BLaER1 (cell line): ENCODE results near the gene MTFR1L.

ENCODE experiments used
- H3K27ac ChIP-seq: shearing (Covaris generic); formaldehyde crosslinking; 2 replicates; pipeline ENCODE4 v1.8.1; 2022
- H3K27me3 ChIP-seq: shearing (Covaris generic); formaldehyde crosslinking; 2 replicates; pipeline ENCODE4 v1.8.1; 2022
- H3K36me3 ChIP-seq: shearing (Covaris generic); formaldehyde crosslinking; 2 replicates; pipeline ENCODE4 v1.8.1; 2022
- H3K4me1 ChIP-seq: shearing (Covaris generic); formaldehyde crosslinking; 2 replicates; pipeline ENCODE4 v1.8.1; 2022
- H3K4me2 ChIP-seq: shearing (Covaris generic); formaldehyde crosslinking; 2 replicates; pipeline ENCODE4 v1.8.1; 2022
- H3K4me3 ChIP-seq: shearing (Covaris generic); formaldehyde crosslinking; 2 replicates; pipeline ENCODE4 v1.8.1; 2022
- H3K9ac ChIP-seq: shearing (Covaris generic); formaldehyde crosslinking; 2 replicates; pipeline ENCODE4 v1.8.1; 2022
- H3K9me3 ChIP-seq: shearing (Covaris generic); formaldehyde crosslinking; 2 replicates; pipeline ENCODE4 v1.8.1; 2022
- H4K20me1 ChIP-seq: shearing (Covaris generic); formaldehyde crosslinking; 2 replicates; pipeline ENCODE4 v1.8.1; 2022
- Cebpa-rat ChIP-seq: shearing (Covaris generic); IDR thresholded peaks from 2 replicates; pipeline ENCODE4 v1.8.1; 2022

The MTFR1L gene

GRCh38 chr1:25819491-25820246 lies at the start of gene MTFR1L:
MTFR1L (plus strand) TSS chr1:25819954; CDS start chr1:25823105, 3,151 bp downstream.
- H3K9me3 ChIP-seq: no peaks in the 10 kb centered on the region
- no peaks in the 10 kb centered on the region for H3K27me3 ChIP-seq
- H3K4me2 ChIP-seq: peak within 1 kb of the TSS; percentile 95
- H3K36me3 ChIP-seq: peaks cover 43% of the 10 kb centered on the region
- H3K27ac ChIP-seq: peak within 1 kb of the TSS; percentile 91
- peaks cover 37% of the 10 kb centered on the region for H3K4me1 ChIP-seq
- H3K9ac ChIP-seq: peak within 1 kb of the TSS; percentile 92
- H3K4me3 ChIP-seq: peak within 1 kb of the TSS; percentile 95
- TF ChIP-seq Cebpa-rat: no peak
- H4K20me1 ChIP-seq: peaks cover 33% of the 10 kb centered on the region

- Histone ChIP-seq H3K9ac (peak overlapping the region; percentile 69), H3K9me3 (no peaks in the 10 kb centered on the region), H3K4me3 (peak overlapping the region; percentile 38; the same call in 1 of the 2 replicates), H3K27me3 (no peaks in the 10 kb centered on the region), H4K20me1 (no peaks in the 10 kb centered on the region), H3K4me2 (peak overlapping the region; percentile 92), H3K27ac (peak overlapping the region; percentile 80), H3K4me1 (peaks cover 85% of the 10 kb centered on the region), H3K36me3 (no peaks in the 10 kb centered on the region)
- TF ChIP-seq Cebpa-rat: no peak
Measured at GRCh38 chr1:25770541-25771220, 49.1 kb upstream of the MTFR1L start.

GRCh38 chr1:25771221-25772114 lies 48.3 kb upstream of the MTFR1L start:
- Histone ChIP-seq H3K4me2 (peak overlapping the region; percentile 92), H3K27me3 (no peaks in the 10 kb centered on the region), H3K9me3 (no peaks in the 10 kb centered on the region), H3K36me3 (no peaks in the 10 kb centered on the region), H3K4me3 (peak overlapping the region; percentile 38; the same call in 1 of the 2 replicates), H3K27ac (peak overlapping the region; percentile 80), H4K20me1 (no peaks in the 10 kb centered on the region), H3K9ac (peak overlapping the region; percentile 69), H3K4me1 (peaks cover 85% of the 10 kb centered on the region)
- no peak for TF ChIP-seq Cebpa-rat

- Histone ChIP-seq H3K4me1 (peaks cover 87% of the 10 kb centered on the region), H3K27me3 (no peaks in the 10 kb centered on the region), H3K9ac (no peak overlapping the region), H4K20me1 (no peaks in the 10 kb centered on the region), H3K27ac (peak overlapping the region; percentile 80; the same call in 1 of the 2 replicates), H3K36me3 (no peaks in the 10 kb centered on the region), H3K4me3 (no peak overlapping the region), H3K4me2 (peak overlapping the region; percentile 92), H3K9me3 (no peaks in the 10 kb centered on the region)
- no peak for TF ChIP-seq Cebpa-rat
Measured at GRCh38 chr1:25772164-25772563, 47.6 kb upstream of the MTFR1L start.

GRCh38 chr1:25772692-25773245 lies 47.0 kb upstream of the MTFR1L start:
- H3K4me1 ChIP-seq: peaks cover 88% of the 10 kb centered on the region
- H3K27ac ChIP-seq: no peak overlapping the region; the same call in 1 of the 2 replicates
- TF ChIP-seq Cebpa-rat: no peak
- H3K4me2 ChIP-seq: peak overlapping the region; percentile 92
- no peaks in the 10 kb centered on the region for H3K9me3 ChIP-seq
- no peaks in the 10 kb centered on the region for H4K20me1 ChIP-seq
- no peaks in the 10 kb centered on the region for H3K27me3 ChIP-seq
- no peak overlapping the region for H3K4me3 ChIP-seq
- no peaks in the 10 kb centered on the region for H3K36me3 ChIP-seq
- no peak overlapping the region for H3K9ac ChIP-seq

GRCh38 chr1:25773441-25774125 lies 46.2 kb upstream of the MTFR1L start:
- TF ChIP-seq Cebpa-rat: no peak
- H3K27ac ChIP-seq: peak overlapping the region; percentile 59; the same call in 1 of the 2 replicates
- H3K36me3 ChIP-seq: no peaks in the 10 kb centered on the region
- no peaks in the 10 kb centered on the region for H3K27me3 ChIP-seq
- H3K4me3 ChIP-seq: no peak overlapping the region
- no peak overlapping the region; the same call in 1 of the 2 replicates for H3K9ac ChIP-seq
- H4K20me1 ChIP-seq: no peaks in the 10 kb centered on the region
- peak overlapping the region; percentile 76 for H3K4me2 ChIP-seq
- H3K9me3 ChIP-seq: no peaks in the 10 kb centered on the region
- peaks cover 94% of the 10 kb centered on the region for H3K4me1 ChIP-seq

GRCh38 chr1:25774206-25774803 lies 45.4 kb upstream of the MTFR1L start:
- H3K9me3 ChIP-seq: no peaks in the 10 kb centered on the region
- H3K27ac ChIP-seq: peak overlapping the region; percentile 59; the same call in 1 of the 2 replicates
- no peaks in the 10 kb centered on the region for H4K20me1 ChIP-seq
- no peak overlapping the region for H3K4me3 ChIP-seq
- H3K9ac ChIP-seq: no peak overlapping the region; the same call in 1 of the 2 replicates
- peaks cover 90% of the 10 kb centered on the region for H3K4me1 ChIP-seq
- peak overlapping the region; percentile 76 for H3K4me2 ChIP-seq
- H3K36me3 ChIP-seq: no peaks in the 10 kb centered on the region
- no peaks in the 10 kb centered on the region for H3K27me3 ChIP-seq
- TF ChIP-seq Cebpa-rat: no peak

- no peaks in the 10 kb centered on the region for H3K9me3 ChIP-seq
- H3K36me3 ChIP-seq: no peaks in the 10 kb centered on the region
- TF ChIP-seq Cebpa-rat: no peak
- peaks cover 82% of the 10 kb centered on the region for H3K4me1 ChIP-seq
- no peak overlapping the region; the same call in 1 of the 2 replicates for H3K9ac ChIP-seq
- no peaks in the 10 kb centered on the region for H3K27me3 ChIP-seq
- H3K4me2 ChIP-seq: peak overlapping the region; percentile 76
- H4K20me1 ChIP-seq: no peaks in the 10 kb centered on the region
- H3K4me3 ChIP-seq: no peak overlapping the region
- H3K27ac ChIP-seq: peak overlapping the region; percentile 59
Measured at GRCh38 chr1:25774921-25775771, 44.6 kb upstream of the MTFR1L start.
